Esophagus muscularis mucosa (tissue), 4 donors: Measurements from ENCODE around the gene GRID1. TPM values are rescaled to one million over a fixed set of nuclear protein-coding genes. Genes with fewer than 3 reads are reported as not detected.

Experiments used
- DNase-seq: peaks from one replicate; pipeline ENCODE4 v3.0.0-alpha.2; 2017; ENCODE audit errors: extremely low spot score
- H3K27ac ChIP-seq, 4 donors: fragments of 200-600 bp; sonication (generic); replicated peaks in 1 of 4; 1 replicate in 3 of 4; 2 replicates in 1 of 4; pipeline ENCODE4 v1.5.1; 2016 to 2019; ENCODE audit warnings: mild to moderate bottlenecking in 1 of 4
- H3K27me3 ChIP-seq, 4 donors: fragments of 200-600 bp; sonication (generic); one replicate each; pipeline versions ENCODE4 v1.5.1 to v1.6.0; 2016 to 2019
- H3K36me3 ChIP-seq, 4 donors: fragments of 200-600 bp; sonication (generic); one replicate each; pipeline ENCODE4 v1.5.1; 2016 to 2019
- H3K4me1 ChIP-seq, 4 donors: fragments of 200-600 bp; sonication (generic); one replicate each; pipeline ENCODE4 v1.5.1; 2016 to 2019
- H3K4me3 ChIP-seq, 4 donors: fragments of 200-600 bp; sonication (generic); 1 replicate in 2 of 4; 2 replicates in 2 of 4; pipeline ENCODE4 v1.5.1; 2016 to 2019; ENCODE audit warnings: mild to moderate bottlenecking in 4 of 4, moderate library complexity in 1 of 4
- H3K9me3 ChIP-seq, 4 donors: fragments of 200-600 bp; sonication (generic); 1 replicate in 3 of 4; 2 replicates in 1 of 4; pipeline ENCODE4 v1.5.1; 2016 to 2019
- CTCF ChIP-seq, 3 experiments: fragments of 200-600 bp in 2 of 3; fragments of 450-650 bp in 1 of 3; sonication (generic) in 2 of 3; IDR thresholded peaks; one replicate each; pipeline ENCODE4 v1.5.1; 2017 to 2019; ENCODE audit warnings: antibody characterized with exemption in 3 of 3, mild to moderate bottlenecking in 2 of 3, moderate library complexity in 1 of 3
- EP300 ChIP-seq: sonication (generic); formaldehyde crosslinking; IDR thresholded peaks from one replicate; pipeline ENCODE4 v1.6.1; 2017; ENCODE audit warnings: antibody characterized with exemption
- POLR2A ChIP-seq: fragments of 450-650 bp; IDR thresholded peaks from one replicate; pipeline ENCODE4 v1.6.1; 2017; ENCODE audit warnings: antibody characterized with exemption, moderate library complexity, mild to moderate bottlenecking, low read depth
- POLR2AphosphoS5 ChIP-seq, 2 donors: sonication (generic); formaldehyde crosslinking; IDR thresholded peaks; one replicate each; pipeline ENCODE4 v1.6.1; 2017; ENCODE audit warnings: antibody characterized with exemption in 2 of 2
- WGBS: methylation state at CpG from one replicate; pipeline ENCODE4 v1.1.5; 2018; 5-methylcytosine and 5-hydroxymethylcytosine counted together
- intact Hi-C: fragments of 100-400 bp; cut with DNase I; formaldehyde crosslinking; loops from one replicate; pipeline ENCODE4 v1.15.1; 2023
- total RNA-seq, 4 donors: library from RNA; depleted of rRNA; stranded (reverse); fragments of >200 nt; gene quantifications; one replicate each; pipeline versions ENCODE4 v1.1.0 to v1.2.1, GENCODE V29; 2016

GRID1 gene
- total RNA-seq, 4 donors from 2014 or later, result under 0.01 to 1.3 (median 1.1) TPM

GRCh38 chr10:86293396-86293791 is 73.2 kb downstream of the GRID1 start:
- Histone ChIP-seq H3K9me3 (no peaks in the 10 kb centered on the region), H3K36me3 (no peaks in the 10 kb centered on the region), H3K27ac (no peak overlapping the region), H3K27me3 (peaks cover 0 to 9% (median 0%) of the 10 kb centered on the region in 4 donors), H3K4me3 (no peak overlapping the region), H3K4me1 (no peaks in the 10 kb centered on the region)
- intact Hi-C loops, result no loop called here
- no peak for TF ChIP-seq POLR2A
- TF ChIP-seq POLR2AphosphoS5 (IDR thresholded peaks at IDR 0.05), result no peak
- no peak for TF ChIP-seq CTCF (IDR thresholded peaks at IDR 0.05)
- no peak for TF ChIP-seq EP300
- 48% methylated on average over 2 of the region's 2 CpGs for WGBS
- DNase-seq, result no peak

- Histone ChIP-seq H3K4me1 (no peaks in the 10 kb centered on the region), H3K9me3 (no peaks in the 10 kb centered on the region), H3K4me3 (no peak overlapping the region), H3K36me3 (no peaks in the 10 kb centered on the region), H3K27ac (no peak overlapping the region), H3K27me3 (peaks cover 0 to 9% (median 0%) of the 10 kb centered on the region in 4 donors)
- no peak for TF ChIP-seq EP300
- TF ChIP-seq POLR2A, result no peak
- no peak for TF ChIP-seq POLR2AphosphoS5 (IDR thresholded peaks at IDR 0.05)
- TF ChIP-seq CTCF (IDR thresholded peaks at IDR 0.05), result no peak
- DNase-seq, result no peak
- 66% methylated on average over 13 of the region's 13 CpGs for WGBS
- intact Hi-C loops, result no loop called here
Observed at GRCh38 chr10:86292462-86293395, 73.9 kb downstream of the GRID1 start.

GRCh38 chr10:86291616-86292340 is 74.8 kb downstream of the GRID1 start:
- 73% methylated on average over 9 of the region's 12 CpGs for WGBS
- Histone ChIP-seq H3K9me3 (no peaks in the 10 kb centered on the region), H3K4me3 (no peak overlapping the region), H3K36me3 (no peaks in the 10 kb centered on the region), H3K27me3 (peaks cover 0 to 9% (median 0%) of the 10 kb centered on the region in 4 donors), H3K27ac (no peak overlapping the region), H3K4me1 (no peaks in the 10 kb centered on the region)
- DNase-seq, result no peak
- TF ChIP-seq CTCF (IDR thresholded peaks at IDR 0.05) (no peak), POLR2A (no peak), POLR2AphosphoS5 (IDR thresholded peaks at IDR 0.05) (no peak), EP300 (no peak)
- intact Hi-C loops, result no loop called here

GRCh38 chr10:86290933-86291615 is 75.5 kb downstream of the GRID1 start:
- Histone ChIP-seq H3K36me3 (no peaks in the 10 kb centered on the region), H3K4me1 (no peaks in the 10 kb centered on the region), H3K27ac (no peak overlapping the region), H3K4me3 (no peak overlapping the region), H3K9me3 (no peaks in the 10 kb centered on the region), H3K27me3 (peaks cover 0 to 9% (median 0%) of the 10 kb centered on the region in 4 donors)
- 76% methylated on average over 7 of the region's 9 CpGs for WGBS
- DNase-seq, result no peak
- TF ChIP-seq CTCF (IDR thresholded peaks at IDR 0.05) (no peak), EP300 (no peak), POLR2AphosphoS5 (IDR thresholded peaks at IDR 0.05) (no peak), POLR2A (no peak)
- intact Hi-C loops, result no loop called here
